K562 (cell line): ENCODE measurements around the gene ARHGEF25. TPM values are rescaled to one million over a fixed set of nuclear protein-coding genes. Genes with fewer than 3 reads are reported as not detected.
A peak's percentile ranks its signal among the peaks of the same experiment; 100 is the strongest.

Source experiments
- BRD4 ChIP-seq: fragments of 200-600 bp; sonication (generic); IDR thresholded peaks from 2 replicates; pipeline ENCODE4 v1.6.1; 2017; ENCODE audit warnings: inconsistent platforms
- ETV5 ChIP-seq: sonication (generic); formaldehyde crosslinking; IDR thresholded peaks from 2 replicates; pipeline ENCODE4 v1.4.0; 2020; ENCODE audit warnings: low read depth, mild to moderate bottlenecking, missing genetic modification reagents
- GABPB1 ChIP-seq: sonication (generic); formaldehyde crosslinking; IDR thresholded peaks from 2 replicates; pipeline ENCODE4 v1.8.0; 2022; ENCODE audit warnings: mild to moderate bottlenecking, missing genetic modification reagents
- MTA3 ChIP-seq: fragments of 450-650 bp; formaldehyde crosslinking; IDR thresholded peaks from 2 replicates; pipeline ENCODE4 v1.6.1; 2017; ENCODE audit warnings: mild to moderate bottlenecking, borderline replicate concordance
- PTBP1 ChIP-seq: fragments of 200-400 bp; formaldehyde crosslinking; IDR thresholded peaks from 2 replicates; pipeline ENCODE4 v1.6.1; 2017; ENCODE audit warnings: low read depth, low read length
- RAD51 ChIP-seq: fragments of 450-650 bp; IDR thresholded peaks from 2 replicates; pipeline ENCODE4 v1.7.1; 2016; ENCODE audit warnings: low read depth, mild to moderate bottlenecking, borderline replicate concordance
- SREBF1 ChIP-seq: fragments of 150-350 bp; IDR thresholded peaks from 2 replicates; pipeline ENCODE4 v1.6.1; 2014; ENCODE audit warnings: antibody characterized with exemption, low read depth, low read length, borderline replicate concordance
- STAT5B ChIP-seq: fragments of 250-450 bp; sonication (Bioruptor Pico); IDR thresholded peaks from 2 replicates; pipeline ENCODE4 v1.8.0; 2021; ENCODE audit warnings: mild to moderate bottlenecking, inconsistent platforms
- U2AF2 ChIP-seq: fragments of 200-400 bp; formaldehyde crosslinking; optimal IDR thresholded peaks from 2 replicates; pipeline ENCODE3; 2017; ENCODE audit warnings: low read depth, mild to moderate bottlenecking, low read length
- polyA plus RNA-seq, 8 experiments: library from polyadenylated mRNA; depleted of rRNA in 4 of 8; stranded (reverse) in 5 of 8; unstranded in 3 of 8; fragments of >200 nt; fragmentation: Nextera tagmentation in 2 of 8; fragmentation: Illumina TruSeq in 1 of 8; extraction: Ambion mirVana in 2 of 8; extraction: Trizol in 1 of 8; gene quantifications; 2 replicates each; pipeline versions ENCODE4 v1.2.1 to v1.2.3, GENCODE V29; 2011 to 2014; ENCODE audit warnings: inconsistent platforms in 1 of 8, missing spikeins in 1 of 8
- total RNA-seq, 7 experiments: library from RNA; depleted of rRNA in 6 of 7; stranded (reverse); fragments of >200 nt in 6 of 7; fragmentation: Illumina TruSeq in 2 of 7; extraction: Trizol in 2 of 7; gene quantifications; 2 replicates each; pipeline versions ENCODE4 v1.2.1 to v1.2.3, GENCODE V29; 2011 to 2021; ENCODE audit warnings: low replicate concordance in 1 of 7
- TF ChIP-seq, protein P1 (sequence below): IDR thresholded peaks from 2 replicates; pipeline ENCODE4 v1.6.1; 2016; ENCODE audit warnings: missing genetic modification characterization, missing compliant biosample characterization

ARHGEF25 gene
- total and polyA plus RNA-seq, 9 of the 15 experiments (the other 6 are each of a cell fraction or from before 2014, with no cell fraction given), result 0.13 to 17.3 (median 11.6) TPM

DNA sequence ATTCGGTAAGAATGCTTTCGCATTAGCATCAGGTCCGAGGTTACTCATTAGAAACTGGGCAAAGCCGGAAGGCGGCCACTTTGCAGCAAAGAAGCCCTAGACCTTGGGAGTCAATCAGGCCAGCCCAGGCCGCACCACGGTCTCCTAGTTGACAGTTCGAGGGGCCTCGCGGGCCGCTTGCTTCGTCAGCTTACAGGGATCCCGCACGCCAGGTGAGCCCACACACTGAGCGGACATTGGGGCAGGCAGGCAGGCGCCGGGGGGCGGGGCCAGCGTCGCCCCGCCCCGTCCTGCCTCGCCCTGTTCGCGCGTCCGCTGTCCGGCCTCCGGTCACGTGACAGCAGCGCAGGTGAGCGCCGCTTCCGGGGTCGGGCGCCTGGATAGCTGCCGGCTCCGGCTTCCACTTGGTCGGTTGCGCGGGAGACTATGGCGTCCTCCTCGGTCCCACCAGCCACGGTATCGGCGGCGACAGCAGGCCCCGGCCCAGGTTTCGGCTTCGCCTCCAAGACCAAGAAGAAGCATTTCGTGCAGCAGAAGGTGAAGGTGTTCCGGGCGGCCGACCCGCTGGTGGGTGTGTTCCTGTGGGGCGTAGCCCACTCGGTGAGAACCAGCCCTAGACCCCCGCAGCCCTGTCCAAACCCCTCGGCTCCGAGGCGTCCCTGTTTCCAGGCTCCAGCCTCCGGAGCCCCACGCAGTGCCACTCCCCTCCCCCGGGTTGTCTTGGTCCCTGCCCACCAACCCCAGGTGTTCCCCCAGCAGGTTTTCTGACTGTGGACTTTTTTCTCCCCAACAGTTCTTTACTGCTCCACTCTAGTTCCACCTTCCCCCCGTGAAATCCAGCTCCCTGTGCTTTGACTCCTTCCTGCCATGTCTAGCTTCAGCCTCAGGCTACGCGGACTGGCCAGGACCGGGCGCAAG, 20.1 kb upstream of the ARHGEF25 start, which contains the start of gene PIP4K2C (continued):
- TF ChIP-seq ETV5 (CRISPR knock-in tag), result peak; percentile 84; the same call in 1 of the 2 replicates
- TF ChIP-seq, protein P1, sequence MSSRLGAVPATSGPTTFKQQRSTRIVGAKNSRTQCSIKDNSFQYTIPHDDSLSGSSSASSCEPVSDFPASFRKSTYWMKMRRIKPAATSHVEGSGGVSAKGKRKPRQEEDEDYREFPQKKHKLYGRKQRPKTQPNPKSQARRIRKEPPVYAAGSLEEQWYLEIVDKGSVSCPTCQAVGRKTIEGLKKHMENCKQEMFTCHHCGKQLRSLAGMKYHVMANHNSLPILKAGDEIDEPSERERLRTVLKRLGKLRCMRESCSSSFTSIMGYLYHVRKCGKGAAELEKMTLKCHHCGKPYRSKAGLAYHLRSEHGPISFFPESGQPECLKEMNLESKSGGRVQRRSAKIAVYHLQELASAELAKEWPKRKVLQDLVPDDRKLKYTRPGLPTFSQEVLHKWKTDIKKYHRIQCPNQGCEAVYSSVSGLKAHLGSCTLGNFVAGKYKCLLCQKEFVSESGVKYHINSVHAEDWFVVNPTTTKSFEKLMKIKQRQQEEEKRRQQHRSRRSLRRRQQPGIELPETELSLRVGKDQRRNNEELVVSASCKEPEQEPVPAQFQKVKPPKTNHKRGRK, result peak; percentile 54
- no peak for TF ChIP-seq PTBP1
- TF ChIP-seq BRD4, result no peak
- no peak for TF ChIP-seq STAT5B
- TF ChIP-seq RAD51, result peak; percentile 98
- peak; percentile 50; the same call in 1 of the 2 replicates for TF ChIP-seq MTA3
- no peak for TF ChIP-seq U2AF2
- 0 out of 2 replicates have a peak, but pooled peaks have one; percentile 57 for TF ChIP-seq SREBF1
- TF ChIP-seq GABPB1 (CRISPR knock-in tag), result peak; percentile 80
